K562 (cell line): ENCODE data around the gene ANKFN1. TPM values are rescaled to one million over a fixed set of nuclear protein-coding genes. Genes with fewer than 3 reads are reported as not detected.

Source experiments
- RBM39 ChIP-seq: fragments of 200-400 bp; formaldehyde crosslinking; optimal IDR thresholded peaks from 2 replicates; pipeline ENCODE3; 2018; ENCODE audit warnings: low read depth, low read length
- USF1 ChIP-seq: sonication (generic); formaldehyde crosslinking; IDR thresholded peaks from 2 replicates; pipeline ENCODE4 v1.9.0; 2022; ENCODE audit warnings: mild to moderate bottlenecking, missing genetic modification reagents
- ZBTB7A ChIP-seq: IDR thresholded peaks from 2 replicates; pipeline ENCODE4 v1.6.1; 2011; ENCODE audit warnings: low read depth, mild to moderate bottlenecking, low read length, moderate library complexity, borderline replicate concordance; ENCODE audit not compliant: control insufficient read depth
- ZNF12 ChIP-seq: sonication (generic); formaldehyde crosslinking; IDR thresholded peaks from 2 replicates; pipeline ENCODE4 v1.4.0; 2020; ENCODE audit warnings: mild to moderate bottlenecking, missing genetic modification reagents
- polyA plus RNA-seq, 8 experiments: library from polyadenylated mRNA; depleted of rRNA in 4 of 8; stranded (reverse) in 5 of 8; unstranded in 3 of 8; fragments of >200 nt; fragmentation: Nextera tagmentation in 2 of 8; fragmentation: Illumina TruSeq in 1 of 8; extraction: Ambion mirVana in 2 of 8; extraction: Trizol in 1 of 8; gene quantifications; 2 replicates each; pipeline versions ENCODE4 v1.2.1 to v1.2.3, GENCODE V29; 2011 to 2014; ENCODE audit warnings: inconsistent platforms in 1 of 8, missing spikeins in 1 of 8
- total RNA-seq, 7 experiments: library from RNA; depleted of rRNA in 6 of 7; stranded (reverse); fragments of >200 nt in 6 of 7; fragmentation: Illumina TruSeq in 2 of 7; extraction: Trizol in 2 of 7; gene quantifications; 2 replicates each; pipeline versions ENCODE4 v1.2.1 to v1.2.3, GENCODE V29; 2011 to 2021; ENCODE audit warnings: low replicate concordance in 1 of 7
- TF ChIP-seq, protein P1 (sequence below): sonication (generic); formaldehyde crosslinking; IDR thresholded peaks from 2 replicates; pipeline ENCODE4 v1.8.1; 2023; ENCODE audit warnings: mild to moderate bottlenecking, missing genetic modification reagents
- TF ChIP-seq, protein P2 (sequence below): IDR thresholded peaks from 3 replicates; pipeline ENCODE4 v1.6.1; 2011; ENCODE audit warnings: borderline replicate concordance, mild to moderate bottlenecking, moderate library complexity; ENCODE audit not compliant: insufficient read length; ENCODE audit errors: extremely low read depth
- TF ChIP-seq, protein P3 (sequence below), 3 experiments: IDR thresholded peaks in 2 of 3; conservative IDR thresholded peaks in 1 of 3; 2 replicates each; pipeline ENCODE4 v1.5.1; 2011 to 2012; ENCODE audit warnings: low read length in 3 of 3, mild to moderate bottlenecking in 3 of 3, control low read depth in 2 of 3, improper control_type of control experiment in 1 of 3, inconsistent platforms in 1 of 3, low read depth in 1 of 3, mixed read lengths in 1 of 3, moderate library complexity in 1 of 3; ENCODE audit not compliant: insufficient read depth in 2 of 3

The ANKFN1 gene
- total and polyA plus RNA-seq, 9 of the 15 experiments (the other 6 are each of a cell fraction or from before 2014, with no cell fraction given): 0.04 to 0.39 (median 0.15) TPM; not detected in 1

DNA sequence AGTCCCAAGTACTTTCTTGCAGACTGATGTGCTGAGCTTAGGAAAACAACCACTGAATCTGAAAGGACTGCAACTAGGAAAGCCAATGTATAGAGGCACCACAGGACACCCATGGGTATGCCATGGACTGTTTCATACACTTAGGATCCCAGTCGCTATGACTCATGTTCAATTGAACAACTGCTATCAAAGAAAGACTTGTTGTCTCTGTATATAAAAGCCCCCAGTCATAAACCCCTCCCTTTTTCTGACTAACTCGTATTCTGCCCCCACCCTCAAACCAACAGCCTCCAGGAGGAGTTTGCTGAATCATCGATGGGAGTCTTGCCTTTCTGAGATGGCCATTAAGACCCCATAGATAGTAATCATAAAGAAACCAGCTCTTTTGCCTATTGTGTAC, 205.4 kb downstream of the ANKFN1 start (continued):
- TF ChIP-seq, protein P1, sequence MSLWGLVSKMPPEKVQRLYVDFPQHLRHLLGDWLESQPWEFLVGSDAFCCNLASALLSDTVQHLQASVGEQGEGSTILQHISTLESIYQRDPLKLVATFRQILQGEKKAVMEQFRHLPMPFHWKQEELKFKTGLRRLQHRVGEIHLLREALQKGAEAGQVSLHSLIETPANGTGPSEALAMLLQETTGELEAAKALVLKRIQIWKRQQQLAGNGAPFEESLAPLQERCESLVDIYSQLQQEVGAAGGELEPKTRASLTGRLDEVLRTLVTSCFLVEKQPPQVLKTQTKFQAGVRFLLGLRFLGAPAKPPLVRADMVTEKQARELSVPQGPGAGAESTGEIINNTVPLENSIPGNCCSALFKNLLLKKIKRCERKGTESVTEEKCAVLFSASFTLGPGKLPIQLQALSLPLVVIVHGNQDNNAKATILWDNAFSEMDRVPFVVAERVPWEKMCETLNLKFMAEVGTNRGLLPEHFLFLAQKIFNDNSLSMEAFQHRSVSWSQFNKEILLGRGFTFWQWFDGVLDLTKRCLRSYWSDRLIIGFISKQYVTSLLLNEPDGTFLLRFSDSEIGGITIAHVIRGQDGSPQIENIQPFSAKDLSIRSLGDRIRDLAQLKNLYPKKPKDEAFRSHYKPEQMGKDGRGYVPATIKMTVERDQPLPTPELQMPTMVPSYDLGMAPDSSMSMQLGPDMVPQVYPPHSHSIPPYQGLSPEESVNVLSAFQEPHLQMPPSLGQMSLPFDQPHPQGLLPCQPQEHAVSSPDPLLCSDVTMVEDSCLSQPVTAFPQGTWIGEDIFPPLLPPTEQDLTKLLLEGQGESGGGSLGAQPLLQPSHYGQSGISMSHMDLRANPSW (CRISPR knock-in tag): no peak
- TF ChIP-seq ZBTB7A (no peak), USF1 (CRISPR knock-in tag) (no peak), RBM39 (no peak), ZNF12 (CRISPR knock-in tag) (no peak)
- TF ChIP-seq, protein P2, sequence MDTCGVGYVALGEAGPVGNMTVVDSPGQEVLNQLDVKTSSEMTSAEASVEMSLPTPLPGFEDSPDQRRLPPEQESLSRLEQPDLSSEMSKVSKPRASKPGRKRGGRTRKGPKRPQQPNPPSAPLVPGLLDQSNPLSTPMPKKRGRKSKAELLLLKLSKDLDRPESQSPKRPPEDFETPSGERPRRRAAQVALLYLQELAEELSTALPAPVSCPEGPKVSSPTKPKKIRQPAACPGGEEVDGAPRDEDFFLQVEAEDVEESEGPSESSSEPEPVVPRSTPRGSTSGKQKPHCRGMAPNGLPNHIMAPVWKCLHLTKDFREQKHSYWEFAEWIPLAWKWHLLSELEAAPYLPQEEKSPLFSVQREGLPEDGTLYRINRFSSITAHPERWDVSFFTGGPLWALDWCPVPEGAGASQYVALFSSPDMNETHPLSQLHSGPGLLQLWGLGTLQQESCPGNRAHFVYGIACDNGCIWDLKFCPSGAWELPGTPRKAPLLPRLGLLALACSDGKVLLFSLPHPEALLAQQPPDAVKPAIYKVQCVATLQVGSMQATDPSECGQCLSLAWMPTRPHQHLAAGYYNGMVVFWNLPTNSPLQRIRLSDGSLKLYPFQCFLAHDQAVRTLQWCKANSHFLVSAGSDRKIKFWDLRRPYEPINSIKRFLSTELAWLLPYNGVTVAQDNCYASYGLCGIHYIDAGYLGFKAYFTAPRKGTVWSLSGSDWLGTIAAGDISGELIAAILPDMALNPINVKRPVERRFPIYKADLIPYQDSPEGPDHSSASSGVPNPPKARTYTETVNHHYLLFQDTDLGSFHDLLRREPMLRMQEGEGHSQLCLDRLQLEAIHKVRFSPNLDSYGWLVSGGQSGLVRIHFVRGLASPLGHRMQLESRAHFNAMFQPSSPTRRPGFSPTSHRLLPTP: no peak
- TF ChIP-seq, protein P3, sequence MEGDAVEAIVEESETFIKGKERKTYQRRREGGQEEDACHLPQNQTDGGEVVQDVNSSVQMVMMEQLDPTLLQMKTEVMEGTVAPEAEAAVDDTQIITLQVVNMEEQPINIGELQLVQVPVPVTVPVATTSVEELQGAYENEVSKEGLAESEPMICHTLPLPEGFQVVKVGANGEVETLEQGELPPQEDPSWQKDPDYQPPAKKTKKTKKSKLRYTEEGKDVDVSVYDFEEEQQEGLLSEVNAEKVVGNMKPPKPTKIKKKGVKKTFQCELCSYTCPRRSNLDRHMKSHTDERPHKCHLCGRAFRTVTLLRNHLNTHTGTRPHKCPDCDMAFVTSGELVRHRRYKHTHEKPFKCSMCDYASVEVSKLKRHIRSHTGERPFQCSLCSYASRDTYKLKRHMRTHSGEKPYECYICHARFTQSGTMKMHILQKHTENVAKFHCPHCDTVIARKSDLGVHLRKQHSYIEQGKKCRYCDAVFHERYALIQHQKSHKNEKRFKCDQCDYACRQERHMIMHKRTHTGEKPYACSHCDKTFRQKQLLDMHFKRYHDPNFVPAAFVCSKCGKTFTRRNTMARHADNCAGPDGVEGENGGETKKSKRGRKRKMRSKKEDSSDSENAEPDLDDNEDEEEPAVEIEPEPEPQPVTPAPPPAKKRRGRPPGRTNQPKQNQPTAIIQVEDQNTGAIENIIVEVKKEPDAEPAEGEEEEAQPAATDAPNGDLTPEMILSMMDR (IDR thresholded peaks at IDR 0.05 in 2 of 3, conservative IDR thresholded peaks at IDR 0.05 in 1 of 3; ENCODE audit: insufficient read depth in 2 of 3, low read depth in 1 of 3, low read length in 3 of 3): no peak
